Measurements from ENCODE around the gene SYTL2. TPM values are rescaled to one million over a fixed set of nuclear protein-coding genes. Genes with fewer than 3 reads are reported as not detected.

SYTL2 gene
- total RNA-seq, 1 donor from 2014 or later: 51.1 TPM

- H3K4me1 ChIP-seq (ENCODE audit: control insufficient read depth in 3 of 3, insufficient read depth in 3 of 3, low read length in 3 of 3): no peaks in the 10 kb centered on the region
- no peak overlapping the region for H3K4me3 ChIP-seq (ENCODE audit: low read length in 3 of 3)
- H3K9me3 ChIP-seq (ENCODE audit: control insufficient read depth in 3 of 3, low read length in 3 of 3): no peaks in the 10 kb centered on the region
- H3K36me3 ChIP-seq (ENCODE audit: control insufficient read depth in 3 of 3, insufficient read depth in 3 of 3, low read length in 3 of 3): no peaks in the 10 kb centered on the region
- no peak overlapping the region for H3K9ac ChIP-seq (ENCODE audit: low read depth in 1 of 3, low read length in 3 of 3)
- H3K27me3 ChIP-seq (ENCODE audit: control insufficient read depth in 3 of 3, insufficient read depth in 3 of 3, low read length in 3 of 3): no peaks in the 10 kb centered on the region
- H3K27ac ChIP-seq (ENCODE audit: low read depth, low read length): no peak overlapping the region
These were observed 68.6 kb downstream of the SYTL2 start for GRCh38 chr11:85742348-85742747.

- no peaks in the 10 kb centered on the region for H3K27me3 ChIP-seq (ENCODE audit: control insufficient read depth in 3 of 3, insufficient read depth in 3 of 3, low read length in 3 of 3)
- no peaks in the 10 kb centered on the region for H3K9me3 ChIP-seq (ENCODE audit: control insufficient read depth in 3 of 3, low read length in 3 of 3)
- H3K4me1 ChIP-seq (ENCODE audit: control insufficient read depth in 3 of 3, insufficient read depth in 3 of 3, low read length in 3 of 3): no peaks in the 10 kb centered on the region
- H3K36me3 ChIP-seq (ENCODE audit: control insufficient read depth in 3 of 3, insufficient read depth in 3 of 3, low read length in 3 of 3): no peaks in the 10 kb centered on the region
- no peak overlapping the region for H3K9ac ChIP-seq (ENCODE audit: low read depth in 1 of 3, low read length in 3 of 3)
- no peak overlapping the region for H3K4me3 ChIP-seq (ENCODE audit: low read length in 3 of 3)
- H3K27ac ChIP-seq (ENCODE audit: low read depth, low read length): no peak overlapping the region
These were observed 70.2 kb downstream of the SYTL2 start for GRCh38 chr11:85740481-85741400.

- Histone ChIP-seq H3K36me3 (ENCODE audit: control insufficient read depth in 3 of 3, insufficient read depth in 3 of 3, low read length in 3 of 3) (no peaks in the 10 kb centered on the region), H3K4me3 (ENCODE audit: low read length in 3 of 3) (no peak overlapping the region), H3K9me3 (ENCODE audit: control insufficient read depth in 3 of 3, low read length in 3 of 3) (no peaks in the 10 kb centered on the region), H3K27ac (ENCODE audit: low read depth, low read length) (no peak overlapping the region), H3K4me1 (ENCODE audit: control insufficient read depth in 3 of 3, insufficient read depth in 3 of 3, low read length in 3 of 3) (no peaks in the 10 kb centered on the region), H3K27me3 (ENCODE audit: control insufficient read depth in 3 of 3, insufficient read depth in 3 of 3, low read length in 3 of 3) (no peaks in the 10 kb centered on the region), H3K9ac (ENCODE audit: low read depth in 1 of 3, low read length in 3 of 3) (no peak overlapping the region)
These were observed 73.2 kb downstream of the SYTL2 start for GRCh38 chr11:85737738-85738137.

GRCh38 chr11:85735876-85736460 lies 75.0 kb downstream of the SYTL2 start:
- H3K27ac ChIP-seq (ENCODE audit: low read depth, low read length): peak overlapping the region; percentile 15
- no peaks in the 10 kb centered on the region for H3K9me3 ChIP-seq (ENCODE audit: control insufficient read depth in 3 of 3, low read length in 3 of 3)
- no peaks in the 10 kb centered on the region for H3K4me1 ChIP-seq (ENCODE audit: control insufficient read depth in 3 of 3, insufficient read depth in 3 of 3, low read length in 3 of 3)
- H3K9ac ChIP-seq (ENCODE audit: low read depth in 1 of 3, low read length in 3 of 3): no peak overlapping the region
- no peaks in the 10 kb centered on the region for H3K27me3 ChIP-seq (ENCODE audit: control insufficient read depth in 3 of 3, insufficient read depth in 3 of 3, low read length in 3 of 3)
- H3K4me3 ChIP-seq (ENCODE audit: low read length in 3 of 3): no peak overlapping the region
- H3K36me3 ChIP-seq (ENCODE audit: control insufficient read depth in 3 of 3, insufficient read depth in 3 of 3, low read length in 3 of 3): no peaks in the 10 kb centered on the region

- no peaks in the 10 kb centered on the region for H3K27me3 ChIP-seq (ENCODE audit: control insufficient read depth in 3 of 3, insufficient read depth in 3 of 3, low read length in 3 of 3)
- H3K4me3 ChIP-seq (ENCODE audit: low read length in 3 of 3): no peak overlapping the region
- H3K9ac ChIP-seq (ENCODE audit: low read depth in 1 of 3, low read length in 3 of 3): no peak overlapping the region
- H3K27ac ChIP-seq (ENCODE audit: low read depth, low read length): no peak overlapping the region
- no peaks in the 10 kb centered on the region for H3K36me3 ChIP-seq (ENCODE audit: control insufficient read depth in 3 of 3, insufficient read depth in 3 of 3, low read length in 3 of 3)
- H3K9me3 ChIP-seq (ENCODE audit: control insufficient read depth in 3 of 3, low read length in 3 of 3): no peaks in the 10 kb centered on the region
- no peaks in the 10 kb centered on the region for H3K4me1 ChIP-seq (ENCODE audit: control insufficient read depth in 3 of 3, insufficient read depth in 3 of 3, low read length in 3 of 3)
These were observed 78.0 kb downstream of the SYTL2 start for GRCh38 chr11:85732965-85733364.

- no peak overlapping the region for H3K27ac ChIP-seq (ENCODE audit: low read depth, low read length)
- H3K4me3 ChIP-seq (ENCODE audit: low read length in 3 of 3): no peak overlapping the region
These were observed 84.6 kb downstream of the SYTL2 start for GRCh38 chr11:85726381-85726780.

GRCh38 chr11:85725510-85726258 lies 85.3 kb downstream of the SYTL2 start:
- Histone ChIP-seq H3K9me3 (ENCODE audit: control insufficient read depth in 3 of 3, low read length in 3 of 3) (no peaks in the 10 kb centered on the region), H3K4me1 (ENCODE audit: control insufficient read depth in 3 of 3, insufficient read depth in 3 of 3, low read length in 3 of 3) (no peaks in the 10 kb centered on the region), H3K36me3 (ENCODE audit: control insufficient read depth in 3 of 3, insufficient read depth in 3 of 3, low read length in 3 of 3) (no peaks in the 10 kb centered on the region), H3K9ac (ENCODE audit: low read depth in 1 of 3, low read length in 3 of 3) (no peak overlapping the region), H3K4me3 (ENCODE audit: low read length in 3 of 3) (no peak overlapping the region), H3K27me3 (ENCODE audit: control insufficient read depth in 3 of 3, insufficient read depth in 3 of 3, low read length in 3 of 3) (no peaks in the 10 kb centered on the region), H3K27ac (ENCODE audit: low read depth, low read length) (no peak overlapping the region)

More at GRCh38 chr11:85726381-85726780, 84.6 kb downstream of the SYTL2 start:
- H3K4me1 ChIP-seq (ENCODE audit: control insufficient read depth in 3 of 3, insufficient read depth in 3 of 3, low read length in 3 of 3): no peaks in the 10 kb centered on the region
- no peaks in the 10 kb centered on the region for H3K9me3 ChIP-seq (ENCODE audit: control insufficient read depth in 3 of 3, low read length in 3 of 3)
- H3K9ac ChIP-seq (ENCODE audit: low read depth in 1 of 3, low read length in 3 of 3): no peak overlapping the region
- no peaks in the 10 kb centered on the region for H3K27me3 ChIP-seq (ENCODE audit: control insufficient read depth in 3 of 3, insufficient read depth in 3 of 3, low read length in 3 of 3)
- no peaks in the 10 kb centered on the region for H3K36me3 ChIP-seq (ENCODE audit: control insufficient read depth in 3 of 3, insufficient read depth in 3 of 3, low read length in 3 of 3)

- Histone ChIP-seq H3K4me1 (ENCODE audit: control insufficient read depth in 3 of 3, insufficient read depth in 3 of 3, low read length in 3 of 3) (no peaks in the 10 kb centered on the region), H3K9ac (ENCODE audit: low read depth in 1 of 3, low read length in 3 of 3) (no peak overlapping the region), H3K36me3 (ENCODE audit: control insufficient read depth in 3 of 3, insufficient read depth in 3 of 3, low read length in 3 of 3) (no peaks in the 10 kb centered on the region), H3K9me3 (ENCODE audit: control insufficient read depth in 3 of 3, low read length in 3 of 3) (no peaks in the 10 kb centered on the region), H3K4me3 (ENCODE audit: low read length in 3 of 3) (no peak overlapping the region), H3K27ac (ENCODE audit: low read depth, low read length) (no peak overlapping the region), H3K27me3 (ENCODE audit: control insufficient read depth in 3 of 3, insufficient read depth in 3 of 3, low read length in 3 of 3) (no peaks in the 10 kb centered on the region)
These were observed 86.0 kb downstream of the SYTL2 start for GRCh38 chr11:85724748-85725465.

- peaks cover 5 to 13% (median 10%) of the 10 kb centered on the region in 3 donors for H3K4me1 ChIP-seq (ENCODE audit: control insufficient read depth in 3 of 3, insufficient read depth in 3 of 3, low read length in 3 of 3)
- H3K4me3 ChIP-seq (ENCODE audit: low read length in 3 of 3): no peak overlapping the region
- no peak overlapping the region for H3K9ac ChIP-seq (ENCODE audit: low read depth in 1 of 3, low read length in 3 of 3)
- H3K27me3 ChIP-seq (ENCODE audit: control insufficient read depth in 3 of 3, insufficient read depth in 3 of 3, low read length in 3 of 3): no peaks in the 10 kb centered on the region
- H3K36me3 ChIP-seq (ENCODE audit: control insufficient read depth in 3 of 3, insufficient read depth in 3 of 3, low read length in 3 of 3): no peaks in the 10 kb centered on the region
- no peaks in the 10 kb centered on the region for H3K9me3 ChIP-seq (ENCODE audit: control insufficient read depth in 3 of 3, low read length in 3 of 3)
- no peak overlapping the region for H3K27ac ChIP-seq (ENCODE audit: low read depth, low read length)
These were observed 87.9 kb downstream of the SYTL2 start for GRCh38 chr11:85723088-85723487.

Measured in skeletal muscle tissue (tissue), 4 donors.